ENCODE measurements around the gene RPS24. TPM values are rescaled to one million over a fixed set of nuclear protein-coding genes. Genes with fewer than 3 reads are reported as not detected.

Gene RPS24
- total and polyA plus RNA-seq, 9 of the 15 experiments (the other 6 are each of a cell fraction or from before 2014, with no cell fraction given) = 1,947 to 7,307 (median 5,944) TPM

Other genes starting within 250 kb of the RPS24 start
- 10.1 and 13.6 TPM in 2 replicates for gene DLG5, start 107.1 kb upstream of the RPS24 start, total RNA-seq (2014; rRNA removed)
- 9.2 and 9.6 TPM in 2 replicates for gene DLG5, start 107.1 kb upstream of the RPS24 start, total RNA-seq (2014; rRNA removed; fragmentation: Illumina TruSeq; extraction: Trizol)
- 11.0 and 11.2 TPM in 2 replicates for gene DLG5, start 107.1 kb upstream of the RPS24 start, total RNA-seq (2015; rRNA removed; fragmentation: Illumina TruSeq; extraction: Trizol)
- gene DLG5, start 107.1 kb upstream of the RPS24 start, total RNA-seq (2021) = 24.0 and 26.8 TPM in 2 replicates
- 8.8 and 11.9 TPM in 2 replicates for gene DLG5, start 107.1 kb upstream of the RPS24 start, polyA plus RNA-seq (2011; rRNA removed)
- gene DLG5, start 107.1 kb upstream of the RPS24 start, polyA plus RNA-seq (2014; fragmentation: Illumina TruSeq; extraction: Trizol) = 17.9 and 18.8 TPM in 2 replicates
- gene DLG5, start 107.1 kb upstream of the RPS24 start, polyA plus RNA-seq (2014; fragmentation: Nextera tagmentation; extraction: Ambion mirVana) = 1 to 10 TPM; 1.4 to 1.5 TPM
- 17.2 and 17.3 TPM in 2 replicates for gene DLG5, start 107.1 kb upstream of the RPS24 start, polyA plus RNA-seq (2014; rRNA removed)
- 32.5 and 32.8 TPM in 2 replicates for gene POLR3A, start 4.3 kb upstream of the RPS24 start, total RNA-seq (2014; rRNA removed)
- gene POLR3A, start 4.3 kb upstream of the RPS24 start, total RNA-seq (2014; rRNA removed; fragmentation: Illumina TruSeq; extraction: Trizol) = 24.0 and 25.5 TPM in 2 replicates
- gene POLR3A, start 4.3 kb upstream of the RPS24 start, total RNA-seq (2015; rRNA removed; fragmentation: Illumina TruSeq; extraction: Trizol) = 24.8 and 26.7 TPM in 2 replicates
- 37.0 TPM in 2 replicates for gene POLR3A, start 4.3 kb upstream of the RPS24 start, total RNA-seq (2021)
- gene POLR3A, start 4.3 kb upstream of the RPS24 start, polyA plus RNA-seq (2011; rRNA removed) = 19.0 and 22.9 TPM in 2 replicates
- gene POLR3A, start 4.3 kb upstream of the RPS24 start, polyA plus RNA-seq (2014; fragmentation: Illumina TruSeq; extraction: Trizol) = 28.4 and 33.1 TPM in 2 replicates
- gene POLR3A, start 4.3 kb upstream of the RPS24 start, polyA plus RNA-seq (2014; fragmentation: Nextera tagmentation; extraction: Ambion mirVana) = 10 to 100 TPM; 14.9 to 28.8 TPM
- 20.2 and 21.2 TPM in 2 replicates for gene POLR3A, start 4.3 kb upstream of the RPS24 start, polyA plus RNA-seq (2014; rRNA removed)

Measured in K562 (cell line).